GM18508 (cell line): Measurements from ENCODE around the gene DBR1.
A peak's percentile ranks its signal among the peaks of the same experiment; 100 is the strongest.
"Not testable (repeated sequence)": the region's sequence is repeated elsewhere in the genome, so short reads cannot be mapped to it uniquely, and the experiment has no call there.

Source experiments
- ATAC-seq: cut with Tn5 transposase; IDR thresholded peaks from one replicate; pipeline ENCODE4 v1.9.1; 2021; ENCODE audit warnings: moderate number of reproducible peaks; ENCODE audit not compliant: insufficient read depth, unreplicated experiment

Gene DBR1

GRCh38 chr3:138187296-138188012 lies 12.7 kb upstream of the DBR1 start, which contains the start of gene ARMC8:
ARMC8 (plus strand) TSS chr3:138187301; CDS start chr3:138187555, 254 bp downstream.
- ATAC-seq: peak; percentile 29

- peak; percentile 74 for ATAC-seq
Measured at GRCh38 chr3:138186803-138187295, 12.1 kb upstream of the DBR1 start.

- ATAC-seq: no peak
Measured at GRCh38 chr3:138186221-138186620, 11.5 kb upstream of the DBR1 start.

GRCh38 chr3:138184994-138185393 lies 10.3 kb upstream of the DBR1 start:
- ATAC-seq: no peak

- no peak for ATAC-seq
Measured at GRCh38 chr3:138180375-138181029, 5.8 kb upstream of the DBR1 start.

- no peak for ATAC-seq
Measured at GRCh38 chr3:138173769-138174420, 826 bp downstream of the DBR1 start.

- no peak for ATAC-seq
Measured at GRCh38 chr3:138172625-138173024, 2.1 kb downstream of the DBR1 start.

GRCh38 chr3:138165061-138165460 lies 9.7 kb downstream of the DBR1 start:
- no peak for ATAC-seq

- no peak for ATAC-seq
Measured at GRCh38 chr3:138157743-138158142, 17.0 kb downstream of the DBR1 start.

- ATAC-seq: no peak
Measured at GRCh38 chr3:138154534-138154933, 20.2 kb downstream of the DBR1 start.

GRCh38 chr3:138148503-138148902 lies 26.2 kb downstream of the DBR1 start:
- no peak for ATAC-seq

- not testable (repeated sequence) for ATAC-seq
Measured at GRCh38 chr3:138142181-138142580, 32.5 kb downstream of the DBR1 start.

- ATAC-seq: no peak
Measured at GRCh38 chr3:138140940-138141339, 33.8 kb downstream of the DBR1 start.

GRCh38 chr3:138139691-138140090 lies 35.0 kb downstream of the DBR1 start:
- ATAC-seq: no peak

- ATAC-seq: no peak
Measured at GRCh38 chr3:138137861-138138260, 36.9 kb downstream of the DBR1 start.

- no peak for ATAC-seq
Measured at GRCh38 chr3:138136201-138136600, 38.5 kb downstream of the DBR1 start.

- ATAC-seq: no peak
Measured at GRCh38 chr3:138135833-138136194, 38.9 kb downstream of the DBR1 start.

GRCh38 chr3:138135146-138135832 lies 39.4 kb downstream of the DBR1 start:
- no peak for ATAC-seq

GRCh38 chr3:138132239-138132638 lies 42.5 kb downstream of the DBR1 start, which contains the start of gene A4GNT:
A4GNT (minus strand) TSS chr3:138132390; CDS start chr3:138131256, 1,134 bp downstream.
- ATAC-seq: no peak

GRCh38 chr3:138127636-138128365 lies 46.9 kb downstream of the DBR1 start:
- no peak for ATAC-seq
